SK-N-DZ (cell line): Measurements from ENCODE around the gene SLCO2A1.
A peak's percentile ranks its signal among the peaks of the same experiment; 100 is the strongest.

Experiments used
- DNase-seq: peaks from one replicate; pipeline ENCODE4 v3.0.0-alpha.2; 2015; ENCODE audit warnings: low spot score

The SLCO2A1 gene

DNA sequence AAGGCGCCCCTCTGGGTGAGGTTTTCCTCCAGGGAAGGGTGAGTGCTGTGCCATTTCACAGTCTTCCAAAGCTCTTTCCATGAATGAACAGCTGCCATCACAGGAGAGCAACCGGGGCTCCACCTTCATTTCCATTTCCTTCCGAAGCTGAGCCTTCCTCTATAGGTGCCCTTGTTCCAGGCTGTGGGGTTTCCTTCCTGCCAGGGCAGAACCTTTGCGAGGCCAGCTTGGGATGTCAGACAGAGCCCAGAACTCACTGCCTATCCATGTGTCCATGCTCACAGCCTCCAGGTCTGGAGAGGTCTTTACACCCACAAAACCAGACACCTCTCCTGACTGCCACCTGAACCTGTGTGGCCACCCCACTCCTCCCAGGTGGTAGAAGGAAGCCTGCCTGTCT, 49.2 kb downstream of the SLCO2A1 start:
- DNase-seq = no peak

DNA sequence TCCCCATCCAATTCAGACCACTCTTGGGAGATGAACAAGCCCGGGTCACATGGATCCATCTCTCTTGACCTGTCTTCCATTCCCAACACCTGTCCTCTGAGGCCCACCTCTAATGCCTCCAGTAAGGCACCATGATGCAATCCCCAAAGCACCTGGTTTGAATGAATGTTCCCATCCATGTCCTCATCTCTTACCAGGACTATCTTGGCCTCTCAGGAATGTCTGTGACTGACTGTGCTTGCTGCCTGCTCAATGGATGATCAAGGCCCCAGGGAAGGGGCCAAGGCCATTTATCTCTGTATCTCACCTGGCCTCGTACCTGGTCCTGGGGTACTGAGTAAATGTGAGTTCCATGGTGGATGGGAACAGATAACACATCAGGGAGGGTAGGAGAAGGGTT, 49.7 kb downstream of the SLCO2A1 start:
- no peak for DNase-seq

DNA sequence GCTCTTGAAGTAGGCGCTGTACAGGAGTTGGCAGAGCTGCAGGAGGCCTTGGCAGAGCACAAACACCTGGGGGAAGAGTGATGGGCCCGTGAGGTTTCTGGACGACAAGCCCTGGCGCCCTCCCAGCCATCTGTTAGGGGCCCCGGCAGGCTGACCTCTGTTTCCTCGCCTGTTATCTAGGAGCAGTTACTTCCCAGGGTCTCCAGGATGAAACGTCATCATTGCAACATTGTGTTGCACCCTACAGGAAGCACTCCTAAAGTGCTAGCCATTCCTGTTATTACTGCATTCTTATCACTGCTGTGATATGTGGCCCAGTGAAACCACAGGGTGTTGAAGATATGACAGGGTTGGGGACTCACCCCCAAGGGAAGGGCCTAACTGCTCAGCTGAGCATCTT, 50.2 kb downstream of the SLCO2A1 start:
- DNase-seq = no peak

DNA sequence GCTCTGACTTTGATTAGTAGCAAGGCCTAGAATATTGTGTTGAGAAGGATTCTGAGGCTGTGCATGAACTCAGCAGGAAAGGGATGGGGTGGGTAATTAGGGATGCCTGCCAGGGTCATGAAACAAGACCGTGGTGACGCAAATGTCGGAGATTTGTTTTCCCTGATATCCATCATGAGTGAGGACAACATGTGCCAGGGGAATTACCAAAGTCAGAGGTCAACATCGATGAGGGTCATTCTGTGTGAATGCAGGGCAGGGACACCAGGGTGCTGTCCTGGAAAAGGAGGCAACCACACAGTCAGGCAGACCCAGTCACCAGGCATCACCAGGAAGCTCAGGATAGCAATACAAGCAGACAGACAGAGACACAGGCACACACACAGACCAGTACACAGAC, 52.2 kb downstream of the SLCO2A1 start:
- no peak for DNase-seq

DNA sequence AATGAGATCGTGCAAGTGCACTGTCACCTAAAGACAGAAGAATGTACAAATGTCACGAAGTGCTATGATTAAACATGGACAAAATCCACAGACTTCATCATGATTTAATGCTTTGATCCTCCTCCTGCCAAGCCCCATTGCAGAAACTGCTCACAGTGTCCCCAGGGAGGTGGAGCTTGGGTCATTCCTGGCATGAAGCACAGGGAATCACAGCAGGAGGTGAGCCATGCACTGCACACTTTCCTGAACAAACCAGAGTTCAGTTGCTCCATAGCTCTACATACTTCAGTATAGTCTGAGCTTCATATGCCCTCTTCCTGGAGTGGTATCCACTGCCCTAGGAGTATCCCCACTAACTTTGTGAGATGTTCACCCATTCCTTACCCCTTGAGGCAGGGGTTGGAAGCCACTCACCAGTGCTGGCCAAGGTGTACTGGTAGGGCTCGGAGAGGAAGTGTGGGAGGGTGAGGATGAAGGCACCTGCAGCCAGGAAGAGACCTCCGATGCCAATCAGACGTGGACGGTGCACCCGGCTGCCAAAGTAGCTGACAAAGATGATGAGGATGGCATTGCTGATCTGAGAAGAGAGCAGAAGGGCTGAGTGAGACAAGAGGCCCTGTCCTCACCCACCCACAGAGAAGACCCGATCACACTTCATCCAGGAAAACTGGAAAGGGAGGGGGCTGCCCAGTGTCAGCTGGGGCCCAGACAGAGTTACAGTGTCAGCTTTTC, 56.3 kb downstream of the SLCO2A1 start:
- no peak for DNase-seq

DNA sequence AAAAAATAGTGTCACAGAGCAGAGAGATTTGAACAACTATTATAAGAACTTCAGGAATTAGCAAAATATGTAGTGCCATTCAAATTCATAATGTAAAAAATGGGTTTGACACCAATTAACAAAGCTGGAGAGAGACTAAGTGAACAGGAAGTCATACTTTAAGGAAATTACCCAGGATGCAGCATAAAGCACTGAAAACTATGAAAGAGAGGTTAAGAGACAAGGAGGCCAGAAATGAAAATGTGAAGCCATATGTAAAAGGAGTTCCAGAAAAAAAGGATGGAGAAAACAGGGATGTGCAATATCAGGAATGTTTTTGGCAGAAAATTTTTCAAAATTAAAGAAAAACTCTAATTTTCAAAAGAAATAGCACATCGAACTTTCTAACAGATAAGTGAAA, 57.6 kb downstream of the SLCO2A1 start:
- DNase-seq = no peak

DNA sequence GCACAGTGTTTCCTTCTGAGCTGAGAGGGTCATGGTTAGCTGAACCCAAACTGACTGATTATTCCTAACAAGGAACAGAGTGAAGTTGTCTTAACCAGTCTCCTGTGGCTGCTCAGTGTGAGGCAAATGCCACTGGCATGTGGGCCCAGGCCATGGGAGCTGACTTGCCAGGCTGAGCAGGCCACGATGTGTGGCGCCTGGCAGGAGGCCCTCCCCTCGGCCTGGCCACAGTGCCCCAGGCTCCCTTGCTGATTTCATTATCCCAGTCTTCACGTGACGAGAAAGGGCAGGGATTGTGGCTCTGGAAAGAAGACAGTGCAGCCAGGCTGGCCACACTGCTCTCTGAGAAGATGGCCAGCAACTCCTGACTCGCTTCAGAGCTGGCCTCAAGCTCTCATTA, 58.8 kb downstream of the SLCO2A1 start:
- DNase-seq = peak; percentile 29

DNA sequence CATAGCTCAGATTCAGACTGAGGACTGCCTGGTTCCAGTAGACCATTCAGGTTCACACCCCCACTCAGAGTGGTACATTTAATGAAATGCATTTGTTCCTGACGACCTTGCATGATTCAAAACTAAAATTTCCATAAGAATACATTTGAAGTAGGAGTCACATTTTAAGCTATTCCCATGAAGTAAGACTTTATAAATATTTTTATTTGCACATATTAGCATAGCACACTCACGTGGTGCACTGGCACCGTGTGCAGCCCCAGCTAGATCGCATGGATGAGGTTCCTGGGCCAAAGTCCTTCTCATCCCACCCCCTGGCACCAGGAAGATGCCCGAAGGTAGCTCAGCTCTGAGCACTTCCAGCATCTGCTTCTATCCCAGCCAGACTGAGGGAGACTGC, 59.4 kb downstream of the SLCO2A1 start:
- no peak for DNase-seq

DNA sequence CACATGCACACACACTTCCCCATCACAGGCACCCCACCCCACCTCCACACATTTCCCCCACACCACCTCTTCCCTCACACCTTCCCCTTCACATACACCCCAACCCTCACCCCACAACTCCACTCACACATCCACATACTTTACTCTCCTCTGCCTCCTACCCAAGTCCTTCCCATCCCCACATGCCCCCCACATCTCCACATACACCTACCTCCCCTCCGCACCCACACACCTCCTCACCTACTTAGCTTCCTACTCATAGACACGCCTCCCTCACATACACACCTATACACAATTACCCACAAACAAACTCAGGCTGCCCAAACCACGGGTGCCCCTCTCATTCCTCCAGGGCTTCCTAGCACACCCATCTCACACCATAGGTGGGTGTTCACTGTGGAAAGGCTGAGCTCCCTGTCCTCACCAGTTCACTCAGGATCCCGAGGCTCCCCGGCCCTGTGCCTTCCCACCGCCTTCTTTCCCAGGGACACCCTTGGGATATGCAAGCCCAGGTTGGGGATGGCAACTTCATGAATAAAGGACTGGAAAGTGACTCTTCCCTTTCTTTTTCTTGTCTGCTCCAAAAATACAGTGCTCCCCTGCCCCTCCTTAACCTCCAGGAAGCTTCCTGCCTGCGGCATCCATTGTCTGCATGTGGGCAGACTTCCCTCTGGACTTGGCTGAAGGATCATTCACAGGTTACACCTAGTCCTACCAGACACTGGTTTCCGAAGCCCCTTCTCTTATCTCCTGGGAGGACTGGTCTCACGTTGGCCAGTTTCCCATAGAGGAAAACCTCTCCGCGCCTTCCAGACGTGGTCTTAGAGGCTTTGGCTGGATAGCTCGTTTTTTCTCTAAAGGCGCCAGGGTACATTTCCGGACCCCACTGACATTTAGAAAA, 61.5 kb downstream of the SLCO2A1 start:
- no peak for DNase-seq

DNA sequence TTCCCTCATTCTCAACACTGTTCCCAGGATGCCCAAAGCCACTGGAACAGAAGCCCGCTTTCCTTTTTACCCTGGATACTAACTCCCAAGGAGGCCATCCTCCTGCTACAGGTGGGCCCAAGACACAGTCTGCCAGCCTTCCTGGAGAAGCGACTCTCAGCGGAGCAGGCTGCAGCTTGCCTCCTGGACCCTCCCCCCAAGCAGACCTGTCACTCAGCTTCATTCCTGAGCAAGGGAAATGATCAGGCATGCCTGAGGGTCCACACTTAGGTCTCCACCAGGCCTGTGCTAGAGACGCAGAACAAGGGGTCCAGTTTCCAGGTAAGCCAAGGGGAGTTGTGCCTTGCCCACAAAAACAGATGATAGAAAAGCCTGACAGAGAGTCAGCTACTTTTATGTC, 62.8 kb downstream of the SLCO2A1 start:
- DNase-seq = no peak

DNA sequence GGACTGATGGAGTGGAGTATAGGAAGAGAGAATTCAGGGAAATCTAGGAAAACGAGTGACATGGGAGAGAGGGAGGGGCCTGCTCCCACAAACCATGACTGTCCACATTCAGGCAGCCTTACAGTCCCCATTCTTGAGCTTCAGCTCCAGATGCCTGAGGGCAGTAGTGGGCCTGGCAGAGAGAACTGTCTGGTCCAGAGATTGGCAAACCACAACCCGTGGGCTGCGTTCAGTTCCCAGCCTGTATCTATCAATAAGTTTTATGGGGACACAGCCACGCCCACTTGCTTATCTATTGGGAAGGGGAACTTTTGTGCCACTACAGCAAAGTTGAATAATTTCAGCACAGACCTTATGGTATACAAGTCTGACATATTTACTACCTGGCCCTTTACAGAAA, 63.8 kb downstream of the SLCO2A1 start:
- DNase-seq = no peak

DNA sequence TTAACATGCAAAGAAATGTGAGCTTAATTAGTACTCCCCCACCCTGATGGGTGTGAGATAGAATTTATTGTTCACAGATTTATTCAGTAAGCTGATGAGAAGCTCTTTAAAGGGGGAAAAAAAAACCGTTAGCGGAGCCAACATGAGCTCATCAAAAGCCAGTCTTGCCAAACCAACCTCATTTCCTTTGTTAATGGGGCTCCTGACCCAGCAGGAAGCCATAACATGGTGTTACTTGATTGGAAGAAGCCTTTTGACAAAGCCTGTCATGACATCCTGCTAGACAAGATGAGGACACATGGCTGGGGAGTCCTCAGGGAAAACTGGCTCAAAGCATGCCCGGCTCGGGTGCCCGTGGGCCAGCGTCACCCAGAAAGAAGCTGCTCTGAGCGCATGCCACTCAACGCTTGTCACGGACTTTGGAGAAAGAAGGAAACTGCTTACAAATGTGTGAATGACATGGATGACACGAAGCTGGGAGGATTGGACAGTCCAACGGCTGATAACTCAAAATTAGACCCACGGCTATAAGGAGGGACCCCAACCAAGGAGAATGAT, 64.6 kb downstream of the SLCO2A1 start:
- DNase-seq = no peak

DNA sequence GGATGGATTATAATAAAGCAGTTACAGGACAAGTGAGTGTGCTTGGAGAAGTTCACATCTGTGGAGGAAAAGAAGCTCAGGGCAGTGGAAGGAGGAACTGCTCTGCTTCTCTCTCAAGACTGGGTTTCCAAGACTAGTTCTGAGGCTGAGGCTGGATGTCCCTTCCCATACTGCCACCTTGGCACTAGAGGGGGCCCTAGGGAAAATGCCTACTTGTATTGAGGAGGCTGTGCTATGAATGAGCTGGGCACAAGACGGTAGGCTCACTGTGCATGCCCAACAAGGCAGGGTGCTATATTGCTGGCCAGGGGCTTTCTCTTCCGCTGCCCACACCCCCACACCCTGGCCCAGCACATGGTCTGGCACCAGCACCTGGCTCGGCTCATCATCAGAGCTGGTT, 65.2 kb downstream of the SLCO2A1 start:
- DNase-seq = no peak

DNA sequence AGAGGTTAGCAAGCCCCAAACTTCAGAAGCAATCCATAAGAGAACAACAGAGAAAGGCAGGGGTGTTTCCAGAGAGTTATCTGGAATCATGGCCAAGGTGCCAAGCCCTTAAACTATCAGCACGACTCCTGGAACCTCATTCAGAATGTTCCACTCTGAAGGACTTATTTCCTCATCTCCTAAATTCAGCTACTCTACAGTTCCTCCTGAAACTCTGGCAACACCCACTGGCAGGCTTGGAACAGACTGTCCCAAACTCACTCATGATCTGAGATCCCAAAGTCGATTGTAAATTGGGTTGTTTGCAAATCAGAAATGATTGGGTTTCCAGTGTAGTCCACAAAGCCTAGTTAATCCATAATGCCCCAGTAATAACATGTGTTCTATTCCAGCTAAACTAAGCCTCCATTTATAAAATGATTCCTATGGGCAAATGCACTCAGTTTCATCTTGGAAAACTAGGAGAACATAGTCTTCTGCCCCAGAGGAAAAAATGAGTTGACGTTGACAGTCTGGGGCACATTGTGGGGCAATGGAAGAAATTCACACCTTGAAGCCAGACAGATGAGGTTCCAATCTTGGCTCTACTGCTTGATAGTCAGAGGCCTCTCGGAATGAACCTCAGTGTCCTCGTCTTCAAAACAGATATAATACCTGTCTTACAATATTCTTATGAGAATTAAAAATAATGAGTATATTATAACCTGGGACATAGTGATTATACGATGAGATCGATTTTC, 65.9 kb downstream of the SLCO2A1 start:
- no peak for DNase-seq

DNA sequence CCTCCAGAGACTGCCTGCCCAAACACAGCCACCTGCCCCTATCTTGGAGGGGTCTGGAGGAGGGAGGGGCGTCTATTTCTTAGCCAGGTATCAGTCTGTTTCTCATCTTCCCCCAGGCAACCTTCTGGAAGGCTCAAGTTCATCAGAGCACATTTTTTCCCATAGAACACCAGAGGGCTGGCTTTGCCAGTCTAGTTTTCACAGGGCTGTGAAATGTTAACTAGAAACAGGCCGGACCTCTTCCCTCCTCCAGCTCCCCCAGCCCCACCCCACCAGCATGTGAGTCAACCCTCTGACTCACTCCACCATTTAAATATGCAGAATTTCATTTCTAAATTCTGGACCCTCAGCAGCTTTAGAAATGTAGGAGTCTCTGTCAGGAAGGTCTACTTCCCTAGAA, 66.9 kb downstream of the SLCO2A1 start:
- DNase-seq = no peak

DNA sequence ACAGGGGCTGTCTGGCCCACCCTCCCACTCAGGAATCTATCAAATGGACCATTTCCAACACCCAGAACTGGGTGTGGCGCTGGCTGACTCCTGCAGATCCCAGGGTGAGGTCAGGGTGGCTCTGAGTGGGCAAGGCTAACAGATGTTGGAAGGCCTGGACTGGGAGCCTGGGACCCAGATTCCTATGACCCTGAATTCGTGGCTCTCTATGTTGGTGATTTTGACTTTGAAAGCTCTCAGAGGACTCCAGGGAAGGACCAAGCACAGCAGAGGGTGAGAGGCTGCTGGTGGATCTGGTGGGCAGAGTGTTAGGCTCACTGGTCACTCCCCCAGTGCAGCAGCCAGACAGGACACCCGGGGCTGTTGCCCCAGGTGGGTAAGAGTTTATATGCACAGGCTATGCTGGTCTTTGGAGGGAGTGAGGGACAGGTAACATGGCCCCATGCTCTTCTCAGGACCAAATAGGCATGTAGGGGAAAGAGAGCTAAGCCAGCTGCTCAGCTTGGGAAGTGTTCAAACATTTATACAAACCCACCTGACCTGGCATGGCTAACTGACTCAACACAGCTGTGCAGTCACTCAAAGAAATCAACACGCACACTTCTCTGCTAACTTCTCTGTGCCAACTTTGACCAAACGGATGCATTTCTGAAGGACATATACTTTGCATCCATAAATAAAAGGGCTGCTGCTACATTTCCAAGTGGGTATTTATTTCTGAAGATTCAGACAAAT, 71.5 kb downstream of the SLCO2A1 start:
- DNase-seq = no peak

DNA sequence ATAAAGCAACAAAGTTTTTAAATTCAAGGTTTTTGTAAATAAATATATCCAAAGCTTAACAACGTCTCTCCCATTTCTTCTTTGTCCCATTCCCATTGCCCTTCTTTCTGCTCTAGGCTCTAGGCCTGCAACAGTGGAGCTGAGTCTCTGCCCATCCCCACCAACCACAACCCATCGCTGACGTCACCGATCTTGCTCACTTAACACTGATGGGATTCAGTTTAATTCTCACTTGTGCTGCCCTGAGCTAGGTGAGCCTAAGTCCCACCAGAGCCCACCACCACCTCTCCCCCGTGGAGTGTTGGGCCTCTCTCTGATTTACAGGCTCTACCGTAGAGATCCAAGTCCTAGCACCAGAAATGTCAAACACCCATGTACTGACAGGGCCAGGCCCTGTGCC, 72.7 kb downstream of the SLCO2A1 start:
- no peak for DNase-seq

DNA sequence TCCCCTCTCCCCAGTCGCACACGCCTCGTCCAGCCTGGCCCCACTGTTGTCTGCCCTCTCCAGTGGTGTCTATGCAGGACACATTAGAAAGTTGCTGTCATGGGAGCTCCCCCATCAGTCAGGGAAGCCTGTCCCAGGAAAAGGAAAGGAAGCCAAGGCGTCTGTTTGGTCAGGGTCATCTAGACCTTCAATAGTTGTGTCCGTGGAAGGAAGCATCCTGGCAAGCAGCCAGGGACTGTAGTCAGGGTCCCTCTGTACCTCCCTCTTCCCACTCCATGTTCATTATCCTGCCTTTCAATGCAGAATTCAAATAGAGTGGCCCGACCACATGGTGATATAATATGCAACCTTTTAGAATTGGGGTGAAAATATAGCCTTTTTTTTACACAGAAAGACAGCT, 73.4 kb downstream of the SLCO2A1 start:
- no peak for DNase-seq

DNA sequence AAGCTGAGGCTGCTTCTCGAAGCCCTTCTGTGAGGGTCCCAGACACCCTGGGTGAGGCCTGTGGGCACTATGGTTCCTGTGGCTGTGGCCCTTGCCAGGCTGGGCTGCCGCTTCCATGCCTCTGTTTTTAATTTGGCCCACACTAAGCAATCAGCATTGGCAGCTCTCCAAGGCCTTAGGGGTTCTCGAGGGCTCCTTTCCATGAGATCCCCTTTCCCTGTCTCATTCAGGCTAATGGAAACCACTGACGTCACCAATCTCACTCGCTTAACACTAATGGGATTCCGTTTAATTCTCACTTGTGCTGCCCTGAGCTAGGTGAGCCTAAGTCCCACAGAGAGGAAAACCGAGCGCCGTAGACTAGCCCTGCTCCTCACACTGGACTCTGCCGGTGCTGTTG, 73.8 kb downstream of the SLCO2A1 start:
- no peak for DNase-seq

DNA sequence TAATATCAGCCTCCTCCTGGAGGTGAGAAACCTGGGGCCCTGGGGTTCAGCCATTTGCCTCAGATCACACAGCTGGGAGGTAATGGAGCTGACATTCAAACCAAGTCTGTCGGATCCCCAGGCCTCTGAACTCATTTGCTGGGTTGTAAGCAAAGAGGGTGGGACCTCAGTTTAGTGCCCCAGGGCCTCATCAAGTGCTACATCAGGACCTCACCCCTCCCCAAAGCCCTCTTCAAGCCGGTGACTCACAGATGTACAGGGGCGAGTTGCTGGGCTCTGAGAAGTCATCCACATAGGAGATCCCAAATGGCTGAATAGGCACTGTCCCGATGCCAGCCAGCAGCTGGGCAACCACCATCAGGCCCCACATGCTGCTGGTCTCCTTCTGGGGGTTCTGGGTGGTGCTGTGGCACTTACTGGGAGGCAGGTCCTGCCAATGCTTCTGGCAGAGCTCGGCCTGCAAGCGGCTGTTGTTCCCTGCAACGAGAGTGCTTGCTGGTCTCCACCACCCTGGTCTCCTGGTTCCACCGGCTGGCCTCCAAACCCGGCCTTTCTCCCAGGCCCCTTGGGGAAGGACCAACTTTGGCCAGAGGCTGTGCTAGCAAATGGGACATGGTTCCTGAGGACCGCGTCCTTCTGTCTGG, 74.9 kb downstream of the SLCO2A1 start:
- DNase-seq = no peak

DNA sequence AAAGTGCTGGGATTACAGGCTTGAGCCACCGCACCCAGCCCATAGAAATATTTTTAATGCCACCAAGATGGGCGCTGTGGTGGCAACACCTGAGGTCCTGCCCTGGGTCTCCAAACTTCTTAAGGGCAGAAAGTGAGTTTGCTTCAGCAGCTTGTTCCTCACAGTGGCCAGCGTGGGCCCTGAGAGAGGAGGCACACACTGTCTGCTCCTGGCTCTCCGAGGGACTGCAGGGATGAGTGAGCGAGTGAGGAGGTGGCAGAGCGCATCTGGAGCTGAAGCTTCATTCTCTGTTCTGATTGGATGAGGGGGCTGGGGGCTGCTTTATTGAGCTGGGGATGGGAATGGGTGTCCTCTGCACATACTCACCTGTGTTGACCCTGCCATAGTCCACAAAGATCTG, 76.4 kb downstream of the SLCO2A1 start:
- no peak for DNase-seq
